Thyroid gland (tissue), 4 donors: Measurements from ENCODE around the gene PTPN14. TPM values are rescaled to one million over a fixed set of nuclear protein-coding genes. Genes with fewer than 3 reads are reported as not detected.

Source experiments
- DNase-seq, 2 donors: peaks; one replicate each; pipeline ENCODE4 v3.0.0-alpha.2; 2019
- H3K27ac ChIP-seq, 3 donors: fragments of 200-600 bp; sonication (generic); 1 replicate in 2 of 3; 2 replicates in 1 of 3; pipeline ENCODE4 v1.5.1; 2016 to 2019; ENCODE audit warnings: mild to moderate bottlenecking in 1 of 3, moderate library complexity in 1 of 3
- H3K27me3 ChIP-seq: fragments of 200-600 bp; sonication (generic); one replicate; pipeline ENCODE4 v1.5.1; 2019
- H3K36me3 ChIP-seq, 2 donors: fragments of 200-600 bp; sonication (generic); one replicate each; pipeline ENCODE4 v1.5.1; 2016 to 2019
- H3K4me1 ChIP-seq, 2 donors: fragments of 200-600 bp; sonication (generic); one replicate each; pipeline ENCODE4 v1.5.1; 2017 to 2019
- H3K4me3 ChIP-seq, 3 donors: fragments of 200-600 bp; sonication (generic); replicated peaks in 1 of 3; 1 replicate in 2 of 3; 2 replicates in 1 of 3; pipeline ENCODE4 v1.5.1; 2016; ENCODE audit warnings: mild to moderate bottlenecking in 1 of 3
- H3K9me3 ChIP-seq: fragments of 200-600 bp; sonication (generic); one replicate; pipeline ENCODE4 v1.5.1; 2017
- CTCF ChIP-seq, 6 experiments: fragments of 200-600 bp in 3 of 6; fragments of 450-650 bp in 3 of 6; sonication (generic) in 3 of 6; IDR thresholded peaks; one replicate each; pipeline ENCODE4 v1.5.1; 2016 to 2019; ENCODE audit warnings: antibody characterized with exemption in 6 of 6, mild to moderate bottlenecking in 2 of 6, inconsistent platforms in 1 of 6, moderate library complexity in 1 of 6
- POLR2A ChIP-seq, 2 donors: fragments of 450-650 bp; IDR thresholded peaks; one replicate each; pipeline ENCODE4 v1.6.1; 2017; ENCODE audit warnings: antibody characterized with exemption in 2 of 2, mild to moderate bottlenecking in 2 of 2, moderate library complexity in 1 of 2
- WGBS, 2 donors: methylation state at CpG; one replicate each; pipeline ENCODE4 v1.1.5; 2017; 5-methylcytosine and 5-hydroxymethylcytosine counted together
- intact Hi-C: fragments of 100-400 bp; cut with DNase I; formaldehyde crosslinking; loops from one replicate; pipeline ENCODE4 v1.15.1; 2023
- total RNA-seq, 4 donors: library from RNA; depleted of rRNA; stranded (reverse); fragments of >200 nt; gene quantifications; one replicate each; pipeline ENCODE4 v1.2.3, GENCODE V29; 2016

The PTPN14 gene
- total RNA-seq, 4 donors from 2014 or later, result 28.1 to 33.4 (median 31.8) TPM

GRCh38 chr1:214385428-214385827 is 166.0 kb downstream of the PTPN14 start:
- no peak for DNase-seq
- Histone ChIP-seq H3K4me3 (no peak overlapping the region), H3K9me3 (no peaks in the 10 kb centered on the region), H3K4me1 (no peaks in the 10 kb centered on the region), H3K27ac (no peak overlapping the region), H3K36me3 (peaks cover 16 to 20% of the 10 kb centered on the region in 2 donors), H3K27me3 (no peaks in the 10 kb centered on the region)
- TF ChIP-seq CTCF (IDR thresholded peaks at IDR 0.05) (no peak), POLR2A (IDR thresholded peaks at IDR 0.05) (no peak)
- intact Hi-C loops, result no loop called here
- 97 to 98% methylated on average over 1 of the region's 1 CpG for WGBS, 2 donors

- intact Hi-C loops, result no loop called here
- H3K36me3 ChIP-seq, result peaks cover 16 to 20% of the 10 kb centered on the region in 2 donors
- TF ChIP-seq CTCF (IDR thresholded peaks at IDR 0.05) (no peak), POLR2A (IDR thresholded peaks at IDR 0.05) (no peak)
- WGBS, 2 donors, result 97% methylated on average over 17 to 18 of the region's 18 CpGs
- no peak for DNase-seq
- H3K27ac ChIP-seq, result no peak overlapping the region
- H3K4me1 ChIP-seq, result no peaks in the 10 kb centered on the region
- no peak overlapping the region for H3K4me3 ChIP-seq
- H3K9me3 ChIP-seq, result no peaks in the 10 kb centered on the region
- no peaks in the 10 kb centered on the region for H3K27me3 ChIP-seq
These were observed 166.9 kb downstream of the PTPN14 start for GRCh38 chr1:214384373-214385079.

GRCh38 chr1:214383381-214384372 is 167.7 kb downstream of the PTPN14 start:
- TF ChIP-seq CTCF (IDR thresholded peaks at IDR 0.05) (no peak), POLR2A (IDR thresholded peaks at IDR 0.05) (no peak)
- WGBS, 2 donors, result 97 to 98% methylated on average over 40 to 45 of the region's 45 CpGs
- no peak for DNase-seq
- Histone ChIP-seq H3K4me1 (no peaks in the 10 kb centered on the region), H3K36me3 (peaks cover 16 to 20% of the 10 kb centered on the region in 2 donors), H3K9me3 (no peaks in the 10 kb centered on the region), H3K27ac (no peak overlapping the region), H3K4me3 (no peak overlapping the region), H3K27me3 (no peaks in the 10 kb centered on the region)
- intact Hi-C loops, result no loop called here

- Histone ChIP-seq H3K27ac (no peak overlapping the region), H3K4me1 (peaks cover 0 to under 1% of the 10 kb centered on the region in 2 donors), H3K9me3 (no peaks in the 10 kb centered on the region), H3K36me3 (peaks cover 16% of the 10 kb centered on the region in 2 donors), H3K27me3 (no peaks in the 10 kb centered on the region), H3K4me3 (no peak overlapping the region)
- 77 to 90% methylated on average over 1 of the region's 1 CpG for WGBS, 2 donors
- no peak for DNase-seq
- intact Hi-C loops, result no loop called here
- no peak for TF ChIP-seq CTCF (IDR thresholded peaks at IDR 0.05)
- TF ChIP-seq POLR2A (IDR thresholded peaks at IDR 0.05), result no peak
These were observed 170.3 kb downstream of the PTPN14 start for GRCh38 chr1:214380986-214381695.
